Fibroblast of lung (primary cell): Measurements from ENCODE around the gene SAFB. TPM values are rescaled to one million over a fixed set of nuclear protein-coding genes. Genes with fewer than 3 reads are reported as not detected.

Source experiments
- DNase-seq, 2 donors: peaks; one replicate each; pipeline versions ENCODE4 v3.0.0 to v3.0.0-alpha.2; 2010; ENCODE audit warnings: low read depth in 2 of 2
- H2AFZ ChIP-seq: 2 replicates; pipeline ENCODE4 v1.5.1; 2012; ENCODE audit warnings: low read length, control low read depth, inconsistent platforms
- H3K27ac ChIP-seq: 2 replicates; pipeline ENCODE4 v1.5.1; 2011; ENCODE audit warnings: low read length, control low read depth; ENCODE audit not compliant: insufficient read depth
- H3K27me3 ChIP-seq: 2 replicates; pipeline ENCODE4 v1.5.1; 2011; ENCODE audit warnings: mild to moderate bottlenecking, low read length; ENCODE audit not compliant: control insufficient read depth, insufficient read depth
- H3K36me3 ChIP-seq: 2 replicates; pipeline ENCODE4 v1.5.1; 2011; ENCODE audit warnings: low read length; ENCODE audit not compliant: control insufficient read depth, insufficient read depth
- H3K4me1 ChIP-seq: 2 replicates; pipeline ENCODE4 v1.5.1; 2011; ENCODE audit warnings: low read length; ENCODE audit not compliant: control insufficient read depth, insufficient read depth; ENCODE audit errors: extremely low read depth
- H3K4me2 ChIP-seq: 2 replicates; pipeline ENCODE4 v1.5.1; 2011; ENCODE audit warnings: low read length, control low read depth; ENCODE audit not compliant: insufficient read depth; ENCODE audit errors: extremely low read depth
- H3K4me3 ChIP-seq, 4 experiments: fragments of 200-600 bp in 1 of 4; sonication (generic) in 1 of 4; replicated peaks in 1 of 4; 2 replicates each; pipeline ENCODE4 v1.5.1; 2011 to 2016; ENCODE audit warnings: low read length in 4 of 4, low read depth in 3 of 4, mild to moderate bottlenecking in 3 of 4, control low read depth in 2 of 4, inconsistent platforms in 1 of 4, mixed read lengths in 1 of 4; ENCODE audit not compliant: insufficient read depth in 1 of 4; ENCODE audit errors: control extremely low read depth in 1 of 4
- H3K79me2 ChIP-seq: 2 replicates; pipeline ENCODE4 v1.5.1; 2012; ENCODE audit warnings: mild to moderate bottlenecking, low read length, inconsistent platforms; ENCODE audit not compliant: control insufficient read depth, insufficient read depth
- H3K9ac ChIP-seq: 2 replicates; pipeline ENCODE4 v1.5.1; 2011; ENCODE audit warnings: mild to moderate bottlenecking, low read length, control low read depth; ENCODE audit not compliant: insufficient read depth
- H3K9me3 ChIP-seq: 2 replicates; pipeline ENCODE4 v1.5.1; 2012; ENCODE audit warnings: low read depth, low read length; ENCODE audit not compliant: control insufficient read depth, insufficient read depth
- H4K20me1 ChIP-seq: 2 replicates; pipeline ENCODE4 v1.5.1; 2011; ENCODE audit warnings: low read length; ENCODE audit not compliant: control insufficient read depth, insufficient read depth; ENCODE audit errors: extremely low read depth
- EZH2 ChIP-seq: IDR thresholded peaks from 2 replicates; pipeline ENCODE4 v1.5.1; 2012; ENCODE audit warnings: low read length, control low read depth, mild to moderate bottlenecking; ENCODE audit errors: missing control alignments
- polyA plus RNA-seq, 2 donors: library from polyadenylated mRNA; depleted of rRNA in 1 of 2; stranded (reverse) in 1 of 2; unstranded in 1 of 2; fragments of >200 nt; gene quantifications; 2 replicates each; pipeline ENCODE4 v1.2.1, GENCODE V29; 2011 to 2012; ENCODE audit warnings: missing spikeins in 1 of 2
- total RNA-seq: library from RNA; depleted of rRNA; stranded (reverse); fragments of >200 nt; gene quantifications from 2 replicates; pipeline ENCODE4 v1.2.1, GENCODE V29; 2014
- TF ChIP-seq, protein P1 (sequence below), 2 donors: IDR thresholded peaks in 1 of 2; conservative IDR thresholded peaks in 1 of 2; 1 replicate in 1 of 2; 2 replicates in 1 of 2; pipeline ENCODE4 v1.5.1; 2011 to 2012; ENCODE audit warnings: low read length in 2 of 2, control low read depth in 1 of 2, inconsistent platforms in 1 of 2, low read depth in 1 of 2, mild to moderate bottlenecking in 1 of 2

SAFB gene
- total and polyA plus RNA-seq, 2 donors (not counting 1 experiment from before 2014, with no cell fraction given), result 28.0 to 51.0 TPM

DNA sequence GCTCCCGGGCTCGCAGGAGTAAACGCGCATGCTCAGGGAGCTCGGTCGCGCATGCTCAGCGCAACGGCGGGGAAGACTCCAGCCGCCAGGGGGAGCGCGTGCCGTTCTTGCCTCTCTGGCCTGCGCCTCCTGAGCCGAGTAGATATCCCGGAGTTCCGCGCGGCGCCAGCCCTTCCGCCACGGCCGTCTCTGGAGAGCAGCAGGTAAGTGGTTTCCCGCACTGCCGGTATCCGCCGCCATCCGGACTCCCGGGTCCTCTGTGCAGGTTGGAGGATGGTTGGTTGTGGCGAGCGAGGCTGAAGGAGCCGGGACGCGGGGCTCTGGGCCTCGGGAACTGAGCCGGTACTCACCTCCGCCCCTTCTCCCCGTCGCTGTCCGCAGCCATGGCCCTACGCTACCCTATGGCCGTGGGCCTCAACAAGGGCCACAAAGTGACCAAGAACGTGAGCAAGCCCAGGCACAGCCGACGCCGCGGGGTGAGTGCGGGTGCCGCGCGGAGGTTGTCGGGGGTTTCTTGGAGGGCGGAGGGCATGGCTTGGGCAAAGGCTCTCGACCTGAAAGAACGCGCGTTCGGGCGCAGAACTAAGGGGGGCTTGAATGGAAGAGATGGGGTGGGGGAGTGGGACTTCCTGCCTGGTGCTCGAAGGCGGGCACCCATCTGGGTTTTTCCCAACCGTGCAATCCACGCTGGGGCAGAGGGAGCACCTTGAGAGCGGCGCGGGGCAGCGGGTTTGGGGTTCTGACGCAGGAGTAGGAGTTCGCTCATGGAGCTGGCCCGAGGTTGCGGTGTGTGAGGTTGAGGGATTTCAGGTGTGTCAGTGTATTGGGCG, 67.5 kb downstream of the SAFB start, which contains the start of gene RPL36:
Gene RPL36, plus strand, starts transcription at position 171 of the 830 bp plus-strand sequence. Its CDS starts 213 bp downstream, at position 384.
- no peak for TF ChIP-seq EZH2
- TF ChIP-seq, protein P1, sequence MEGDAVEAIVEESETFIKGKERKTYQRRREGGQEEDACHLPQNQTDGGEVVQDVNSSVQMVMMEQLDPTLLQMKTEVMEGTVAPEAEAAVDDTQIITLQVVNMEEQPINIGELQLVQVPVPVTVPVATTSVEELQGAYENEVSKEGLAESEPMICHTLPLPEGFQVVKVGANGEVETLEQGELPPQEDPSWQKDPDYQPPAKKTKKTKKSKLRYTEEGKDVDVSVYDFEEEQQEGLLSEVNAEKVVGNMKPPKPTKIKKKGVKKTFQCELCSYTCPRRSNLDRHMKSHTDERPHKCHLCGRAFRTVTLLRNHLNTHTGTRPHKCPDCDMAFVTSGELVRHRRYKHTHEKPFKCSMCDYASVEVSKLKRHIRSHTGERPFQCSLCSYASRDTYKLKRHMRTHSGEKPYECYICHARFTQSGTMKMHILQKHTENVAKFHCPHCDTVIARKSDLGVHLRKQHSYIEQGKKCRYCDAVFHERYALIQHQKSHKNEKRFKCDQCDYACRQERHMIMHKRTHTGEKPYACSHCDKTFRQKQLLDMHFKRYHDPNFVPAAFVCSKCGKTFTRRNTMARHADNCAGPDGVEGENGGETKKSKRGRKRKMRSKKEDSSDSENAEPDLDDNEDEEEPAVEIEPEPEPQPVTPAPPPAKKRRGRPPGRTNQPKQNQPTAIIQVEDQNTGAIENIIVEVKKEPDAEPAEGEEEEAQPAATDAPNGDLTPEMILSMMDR (conservative IDR thresholded peaks at IDR 0.05 in 1 of 2, IDR thresholded peaks at IDR 0.05 in 1 of 2; ENCODE audit: low read depth in 1 of 2, low read length in 2 of 2), result peak; percentile 71 to 88
- Histone ChIP-seq H2AFZ (no peak within 1 kb of the TSS), H3K79me2 (peaks cover 52% of the 10 kb centered on the region), H3K9me3 (no peaks in the 10 kb centered on the region), H3K4me1 (peaks cover 2% of the 10 kb centered on the region), H4K20me1 (no peaks in the 10 kb centered on the region), H3K9ac (peak within 1 kb of the TSS; percentile 96), H3K4me3 (peak within 1 kb of the TSS; percentile 92 to 98 (median 96)), H3K36me3 (peaks cover 32% of the 10 kb centered on the region), H3K27me3 (no peaks in the 10 kb centered on the region), H3K27ac (peak within 1 kb of the TSS; percentile 91), H3K4me2 (peak within 1 kb of the TSS; percentile 72)
- DNase-seq, result peak; percentile 90 to 96

DNA sequence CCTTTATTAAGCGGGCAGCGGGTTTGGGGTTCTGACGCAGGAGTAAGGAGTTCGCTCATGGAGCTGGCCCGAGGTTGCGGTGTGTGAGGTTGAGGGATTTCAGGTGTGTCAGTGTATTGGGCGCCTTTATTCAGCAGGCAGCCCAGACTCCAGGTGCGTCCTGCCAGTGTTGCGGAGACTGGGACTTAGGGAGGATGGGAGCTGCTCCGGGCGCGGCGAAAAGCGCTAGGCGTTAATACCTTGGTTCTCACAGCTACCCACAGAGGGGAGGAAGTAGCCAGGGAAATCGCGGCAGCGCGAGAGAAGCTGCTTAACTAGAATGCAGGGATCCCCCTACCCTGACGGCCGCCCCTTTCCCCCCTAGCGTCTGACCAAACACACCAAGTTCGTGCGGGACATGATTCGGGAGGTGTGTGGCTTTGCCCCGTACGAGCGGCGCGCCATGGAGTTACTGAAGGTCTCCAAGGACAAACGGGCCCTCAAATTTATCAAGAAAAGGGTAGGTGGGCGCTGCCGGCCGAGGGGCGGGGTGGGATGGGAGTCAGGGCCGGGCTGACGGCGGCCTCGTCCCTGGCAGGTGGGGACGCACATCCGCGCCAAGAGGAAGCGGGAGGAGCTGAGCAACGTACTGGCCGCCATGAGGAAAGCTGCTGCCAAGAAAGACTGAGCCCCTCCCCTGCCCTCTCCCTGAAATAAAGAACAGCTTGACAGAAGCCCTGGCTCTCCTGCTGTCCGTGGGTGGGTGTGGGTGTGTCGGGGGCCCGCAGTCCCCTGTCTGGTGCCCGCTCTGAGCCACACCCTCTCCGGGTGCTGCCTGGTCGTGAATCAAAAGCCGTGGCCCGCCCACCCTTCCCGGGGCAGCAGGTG, 68.3 kb downstream of the SAFB start:
- Histone ChIP-seq H3K4me3 (peak overlapping the region; percentile 92 to 98 (median 96)), H3K27me3 (no peaks in the 10 kb centered on the region), H2AFZ (no peak overlapping the region), H3K4me2 (peak overlapping the region; percentile 72), H3K27ac (peak overlapping the region; percentile 91), H3K9ac (peak overlapping the region; percentile 96), H3K79me2 (peaks cover 58% of the 10 kb centered on the region), H3K4me1 (peaks cover 2% of the 10 kb centered on the region), H3K9me3 (no peaks in the 10 kb centered on the region), H4K20me1 (no peaks in the 10 kb centered on the region), H3K36me3 (peaks cover 38% of the 10 kb centered on the region)
- DNase-seq, result peak; percentile 54 to 73
- no peak for TF ChIP-seq EZH2
- TF ChIP-seq, protein P1 (conservative IDR thresholded peaks at IDR 0.05 in 1 of 2, IDR thresholded peaks at IDR 0.05 in 1 of 2; ENCODE audit: low read depth in 1 of 2, low read length in 2 of 2), result no peak
